ENCODE data around the gene SUMO1. TPM values are rescaled to one million over a fixed set of nuclear protein-coding genes. Genes with fewer than 3 reads are reported as not detected.

SUMO1 gene
- total and polyA plus RNA-seq, 9 of the 15 experiments (the other 6 are each of a cell fraction or from before 2014, with no cell fraction given): 63.7 to 292 (median 92.0) TPM

DNA sequence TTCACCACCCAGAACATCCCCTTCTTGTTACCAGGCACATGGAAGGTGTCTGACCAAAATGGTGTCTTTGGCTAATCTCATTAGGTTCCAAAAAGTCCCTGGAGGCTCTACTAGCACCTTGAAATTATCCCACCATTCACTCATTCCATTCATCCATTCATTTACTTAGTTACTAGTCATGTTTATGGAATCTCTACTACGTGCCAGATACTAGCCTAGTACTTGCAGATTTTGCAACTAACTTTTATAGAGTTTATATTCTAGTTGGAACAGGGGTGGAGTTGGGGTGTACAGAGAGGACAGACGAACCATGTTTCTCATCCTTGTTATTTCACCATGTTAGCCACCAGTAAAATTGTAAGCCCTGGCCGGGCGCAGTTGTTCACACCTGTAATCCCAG lies 23.1 kb upstream of the SUMO1 start (continued):
- TF ChIP-seq, protein P1, sequence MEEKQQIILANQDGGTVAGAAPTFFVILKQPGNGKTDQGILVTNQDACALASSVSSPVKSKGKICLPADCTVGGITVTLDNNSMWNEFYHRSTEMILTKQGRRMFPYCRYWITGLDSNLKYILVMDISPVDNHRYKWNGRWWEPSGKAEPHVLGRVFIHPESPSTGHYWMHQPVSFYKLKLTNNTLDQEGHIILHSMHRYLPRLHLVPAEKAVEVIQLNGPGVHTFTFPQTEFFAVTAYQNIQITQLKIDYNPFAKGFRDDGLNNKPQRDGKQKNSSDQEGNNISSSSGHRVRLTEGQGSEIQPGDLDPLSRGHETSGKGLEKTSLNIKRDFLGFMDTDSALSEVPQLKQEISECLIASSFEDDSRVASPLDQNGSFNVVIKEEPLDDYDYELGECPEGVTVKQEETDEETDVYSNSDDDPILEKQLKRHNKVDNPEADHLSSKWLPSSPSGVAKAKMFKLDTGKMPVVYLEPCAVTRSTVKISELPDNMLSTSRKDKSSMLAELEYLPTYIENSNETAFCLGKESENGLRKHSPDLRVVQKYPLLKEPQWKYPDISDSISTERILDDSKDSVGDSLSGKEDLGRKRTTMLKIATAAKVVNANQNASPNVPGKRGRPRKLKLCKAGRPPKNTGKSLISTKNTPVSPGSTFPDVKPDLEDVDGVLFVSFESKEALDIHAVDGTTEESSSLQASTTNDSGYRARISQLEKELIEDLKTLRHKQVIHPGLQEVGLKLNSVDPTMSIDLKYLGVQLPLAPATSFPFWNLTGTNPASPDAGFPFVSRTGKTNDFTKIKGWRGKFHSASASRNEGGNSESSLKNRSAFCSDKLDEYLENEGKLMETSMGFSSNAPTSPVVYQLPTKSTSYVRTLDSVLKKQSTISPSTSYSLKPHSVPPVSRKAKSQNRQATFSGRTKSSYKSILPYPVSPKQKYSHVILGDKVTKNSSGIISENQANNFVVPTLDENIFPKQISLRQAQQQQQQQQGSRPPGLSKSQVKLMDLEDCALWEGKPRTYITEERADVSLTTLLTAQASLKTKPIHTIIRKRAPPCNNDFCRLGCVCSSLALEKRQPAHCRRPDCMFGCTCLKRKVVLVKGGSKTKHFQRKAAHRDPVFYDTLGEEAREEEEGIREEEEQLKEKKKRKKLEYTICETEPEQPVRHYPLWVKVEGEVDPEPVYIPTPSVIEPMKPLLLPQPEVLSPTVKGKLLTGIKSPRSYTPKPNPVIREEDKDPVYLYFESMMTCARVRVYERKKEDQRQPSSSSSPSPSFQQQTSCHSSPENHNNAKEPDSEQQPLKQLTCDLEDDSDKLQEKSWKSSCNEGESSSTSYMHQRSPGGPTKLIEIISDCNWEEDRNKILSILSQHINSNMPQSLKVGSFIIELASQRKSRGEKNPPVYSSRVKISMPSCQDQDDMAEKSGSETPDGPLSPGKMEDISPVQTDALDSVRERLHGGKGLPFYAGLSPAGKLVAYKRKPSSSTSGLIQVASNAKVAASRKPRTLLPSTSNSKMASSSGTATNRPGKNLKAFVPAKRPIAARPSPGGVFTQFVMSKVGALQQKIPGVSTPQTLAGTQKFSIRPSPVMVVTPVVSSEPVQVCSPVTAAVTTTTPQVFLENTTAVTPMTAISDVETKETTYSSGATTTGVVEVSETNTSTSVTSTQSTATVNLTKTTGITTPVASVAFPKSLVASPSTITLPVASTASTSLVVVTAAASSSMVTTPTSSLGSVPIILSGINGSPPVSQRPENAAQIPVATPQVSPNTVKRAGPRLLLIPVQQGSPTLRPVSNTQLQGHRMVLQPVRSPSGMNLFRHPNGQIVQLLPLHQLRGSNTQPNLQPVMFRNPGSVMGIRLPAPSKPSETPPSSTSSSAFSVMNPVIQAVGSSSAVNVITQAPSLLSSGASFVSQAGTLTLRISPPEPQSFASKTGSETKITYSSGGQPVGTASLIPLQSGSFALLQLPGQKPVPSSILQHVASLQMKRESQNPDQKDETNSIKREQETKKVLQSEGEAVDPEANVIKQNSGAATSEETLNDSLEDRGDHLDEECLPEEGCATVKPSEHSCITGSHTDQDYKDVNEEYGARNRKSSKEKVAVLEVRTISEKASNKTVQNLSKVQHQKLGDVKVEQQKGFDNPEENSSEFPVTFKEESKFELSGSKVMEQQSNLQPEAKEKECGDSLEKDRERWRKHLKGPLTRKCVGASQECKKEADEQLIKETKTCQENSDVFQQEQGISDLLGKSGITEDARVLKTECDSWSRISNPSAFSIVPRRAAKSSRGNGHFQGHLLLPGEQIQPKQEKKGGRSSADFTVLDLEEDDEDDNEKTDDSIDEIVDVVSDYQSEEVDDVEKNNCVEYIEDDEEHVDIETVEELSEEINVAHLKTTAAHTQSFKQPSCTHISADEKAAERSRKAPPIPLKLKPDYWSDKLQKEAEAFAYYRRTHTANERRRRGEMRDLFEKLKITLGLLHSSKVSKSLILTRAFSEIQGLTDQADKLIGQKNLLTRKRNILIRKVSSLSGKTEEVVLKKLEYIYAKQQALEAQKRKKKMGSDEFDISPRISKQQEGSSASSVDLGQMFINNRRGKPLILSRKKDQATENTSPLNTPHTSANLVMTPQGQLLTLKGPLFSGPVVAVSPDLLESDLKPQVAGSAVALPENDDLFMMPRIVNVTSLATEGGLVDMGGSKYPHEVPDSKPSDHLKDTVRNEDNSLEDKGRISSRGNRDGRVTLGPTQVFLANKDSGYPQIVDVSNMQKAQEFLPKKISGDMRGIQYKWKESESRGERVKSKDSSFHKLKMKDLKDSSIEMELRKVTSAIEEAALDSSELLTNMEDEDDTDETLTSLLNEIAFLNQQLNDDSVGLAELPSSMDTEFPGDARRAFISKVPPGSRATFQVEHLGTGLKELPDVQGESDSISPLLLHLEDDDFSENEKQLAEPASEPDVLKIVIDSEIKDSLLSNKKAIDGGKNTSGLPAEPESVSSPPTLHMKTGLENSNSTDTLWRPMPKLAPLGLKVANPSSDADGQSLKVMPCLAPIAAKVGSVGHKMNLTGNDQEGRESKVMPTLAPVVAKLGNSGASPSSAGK (IDR thresholded peaks at IDR 0.05): no peak
- TF ChIP-seq, protein P2, sequence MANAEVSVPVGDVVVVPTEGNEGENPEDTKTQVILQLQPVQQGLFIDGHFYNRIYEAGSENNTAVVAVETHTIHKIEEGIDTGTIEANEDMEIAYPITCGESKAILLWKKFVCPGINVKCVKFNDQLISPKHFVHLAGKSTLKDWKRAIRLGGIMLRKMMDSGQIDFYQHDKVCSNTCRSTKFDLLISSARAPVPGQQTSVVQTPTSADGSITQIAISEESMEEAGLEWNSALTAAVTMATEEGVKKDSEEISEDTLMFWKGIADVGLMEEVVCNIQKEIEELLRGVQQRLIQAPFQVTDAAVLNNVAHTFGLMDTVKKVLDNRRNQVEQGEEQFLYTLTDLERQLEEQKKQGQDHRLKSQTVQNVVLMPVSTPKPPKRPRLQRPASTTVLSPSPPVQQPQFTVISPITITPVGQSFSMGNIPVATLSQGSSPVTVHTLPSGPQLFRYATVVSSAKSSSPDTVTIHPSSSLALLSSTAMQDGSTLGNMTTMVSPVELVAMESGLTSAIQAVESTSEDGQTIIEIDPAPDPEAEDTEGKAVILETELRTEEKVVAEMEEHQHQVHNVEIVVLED (CRISPR knock-in tag; IDR thresholded peaks at IDR 0.05): no peak
- TF ChIP-seq TEAD1 (CRISPR knock-in tag; IDR thresholded peaks at IDR 0.05) (no peak), ZNF644 (tag; IDR thresholded peaks at IDR 0.05; ENCODE audit: low read depth) (no peak), MCM3 (IDR thresholded peaks at IDR 0.05) (no peak)
- TF ChIP-seq, protein P3, sequence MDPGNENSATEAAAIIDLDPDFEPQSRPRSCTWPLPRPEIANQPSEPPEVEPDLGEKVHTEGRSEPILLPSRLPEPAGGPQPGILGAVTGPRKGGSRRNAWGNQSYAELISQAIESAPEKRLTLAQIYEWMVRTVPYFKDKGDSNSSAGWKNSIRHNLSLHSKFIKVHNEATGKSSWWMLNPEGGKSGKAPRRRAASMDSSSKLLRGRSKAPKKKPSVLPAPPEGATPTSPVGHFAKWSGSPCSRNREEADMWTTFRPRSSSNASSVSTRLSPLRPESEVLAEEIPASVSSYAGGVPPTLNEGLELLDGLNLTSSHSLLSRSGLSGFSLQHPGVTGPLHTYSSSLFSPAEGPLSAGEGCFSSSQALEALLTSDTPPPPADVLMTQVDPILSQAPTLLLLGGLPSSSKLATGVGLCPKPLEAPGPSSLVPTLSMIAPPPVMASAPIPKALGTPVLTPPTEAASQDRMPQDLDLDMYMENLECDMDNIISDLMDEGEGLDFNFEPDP (CRISPR knock-in tag; IDR thresholded peaks at IDR 0.05): no peak
- TF ChIP-seq, protein P4, sequence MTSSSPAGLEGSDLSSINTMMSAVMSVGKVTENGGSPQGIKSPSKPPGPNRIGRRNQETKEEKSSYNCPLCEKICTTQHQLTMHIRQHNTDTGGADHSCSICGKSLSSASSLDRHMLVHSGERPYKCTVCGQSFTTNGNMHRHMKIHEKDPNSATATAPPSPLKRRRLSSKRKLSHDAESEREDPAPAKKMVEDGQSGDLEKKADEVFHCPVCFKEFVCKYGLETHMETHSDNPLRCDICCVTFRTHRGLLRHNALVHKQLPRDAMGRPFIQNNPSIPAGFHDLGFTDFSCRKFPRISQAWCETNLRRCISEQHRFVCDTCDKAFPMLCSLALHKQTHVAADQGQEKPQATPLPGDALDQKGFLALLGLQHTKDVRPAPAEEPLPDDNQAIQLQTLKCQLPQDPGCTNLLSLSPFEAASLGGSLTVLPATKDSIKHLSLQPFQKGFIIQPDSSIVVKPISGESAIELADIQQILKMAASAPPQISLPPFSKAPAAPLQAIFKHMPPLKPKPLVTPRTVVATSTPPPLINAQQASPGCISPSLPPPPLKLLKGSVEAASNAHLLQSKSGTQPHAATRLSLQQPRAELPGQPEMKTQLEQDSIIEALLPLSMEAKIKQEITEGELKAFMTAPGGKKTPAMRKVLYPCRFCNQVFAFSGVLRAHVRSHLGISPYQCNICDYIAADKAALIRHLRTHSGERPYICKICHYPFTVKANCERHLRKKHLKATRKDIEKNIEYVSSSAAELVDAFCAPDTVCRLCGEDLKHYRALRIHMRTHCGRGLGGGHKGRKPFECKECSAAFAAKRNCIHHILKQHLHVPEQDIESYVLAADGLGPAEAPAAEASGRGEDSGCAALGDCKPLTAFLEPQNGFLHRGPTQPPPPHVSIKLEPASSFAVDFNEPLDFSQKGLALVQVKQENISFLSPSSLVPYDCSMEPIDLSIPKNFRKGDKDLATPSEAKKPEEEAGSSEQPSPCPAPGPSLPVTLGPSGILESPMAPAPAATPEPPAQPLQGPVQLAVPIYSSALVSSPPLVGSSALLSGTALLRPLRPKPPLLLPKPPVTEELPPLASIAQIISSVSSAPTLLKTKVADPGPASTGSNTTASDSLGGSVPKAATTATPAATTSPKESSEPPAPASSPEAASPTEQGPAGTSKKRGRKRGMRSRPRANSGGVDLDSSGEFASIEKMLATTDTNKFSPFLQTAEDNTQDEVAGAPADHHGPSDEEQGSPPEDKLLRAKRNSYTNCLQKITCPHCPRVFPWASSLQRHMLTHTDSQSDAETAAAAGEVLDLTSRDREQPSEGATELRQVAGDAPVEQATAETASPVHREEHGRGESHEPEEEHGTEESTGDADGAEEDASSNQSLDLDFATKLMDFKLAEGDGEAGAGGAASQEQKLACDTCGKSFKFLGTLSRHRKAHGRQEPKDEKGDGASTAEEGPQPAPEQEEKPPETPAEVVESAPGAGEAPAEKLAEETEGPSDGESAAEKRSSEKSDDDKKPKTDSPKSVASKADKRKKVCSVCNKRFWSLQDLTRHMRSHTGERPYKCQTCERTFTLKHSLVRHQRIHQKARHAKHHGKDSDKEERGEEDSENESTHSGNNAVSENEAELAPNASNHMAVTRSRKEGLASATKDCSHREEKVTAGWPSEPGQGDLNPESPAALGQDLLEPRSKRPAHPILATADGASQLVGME (CRISPR knock-in tag; IDR thresholded peaks at IDR 0.05): no peak

Measured in K562 (cell line).